ENCODE data around the gene CCL13. TPM values are rescaled to one million over a fixed set of nuclear protein-coding genes. Genes with fewer than 3 reads are reported as not detected.
A peak's percentile ranks its signal among the peaks of the same experiment; 100 is the strongest.

Gene CCL13
- total RNA-seq, 2 donors from 2014 or later: not detected

DNA sequence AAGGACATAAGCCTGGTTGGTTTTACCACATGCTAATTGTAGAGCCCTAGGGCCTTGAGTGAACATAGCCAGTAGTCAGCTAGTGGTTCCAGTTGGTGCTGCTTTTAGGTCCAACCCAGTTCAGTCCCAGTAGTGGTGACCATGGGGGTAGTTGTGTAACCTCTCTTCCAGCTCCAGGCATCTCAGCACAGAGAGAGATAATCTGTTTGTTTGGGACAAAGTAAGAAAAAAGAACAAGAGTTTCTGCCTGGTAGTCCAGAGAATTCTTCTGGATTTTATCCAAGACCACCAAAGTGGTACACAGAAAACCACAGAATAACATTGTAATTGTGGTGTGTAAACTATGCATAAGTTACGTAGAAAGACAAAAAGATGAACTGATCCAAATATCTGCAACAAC lies 5.2 kb upstream of the CCL13 start:
- no peaks in the 10 kb centered on the region for H3K36me3 Mint-ChIP-seq (ENCODE audit: low read depth)
- no peak overlapping the region for H3K4me3 Mint-ChIP-seq
- H3K9me3 Mint-ChIP-seq: no peaks in the 10 kb centered on the region
- no peak overlapping the region for H3K27ac Mint-ChIP-seq
- H3K27me3 Mint-ChIP-seq: peaks cover 40% of the 10 kb centered on the region
- ATAC-seq (replicated peaks): no peak
- no peaks in the 10 kb centered on the region for H3K4me1 Mint-ChIP-seq

DNA sequence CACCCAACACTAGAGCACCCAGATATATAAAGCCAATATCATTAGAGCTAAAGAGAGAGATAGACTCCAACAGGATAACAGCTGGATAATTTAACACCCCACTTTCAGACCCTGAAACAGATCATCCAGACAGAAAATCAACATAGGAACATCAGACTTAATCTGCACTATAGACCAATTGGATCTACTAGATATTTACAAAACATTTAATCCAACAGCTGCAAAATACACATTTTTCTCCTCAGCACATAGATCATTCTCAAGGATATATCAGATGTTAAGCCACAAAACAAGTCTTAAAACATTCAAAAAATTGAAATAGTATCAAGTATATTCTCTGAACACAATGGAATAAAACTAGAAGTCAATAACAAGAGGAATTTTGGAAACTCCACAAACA lies 4.1 kb upstream of the CCL13 start:
- H3K36me3 Mint-ChIP-seq (ENCODE audit: low read depth): no peaks in the 10 kb centered on the region
- no peaks in the 10 kb centered on the region for H3K4me1 Mint-ChIP-seq
- no peak overlapping the region for H3K4me3 Mint-ChIP-seq
- no peak for ATAC-seq (replicated peaks)
- no peak overlapping the region for H3K27ac Mint-ChIP-seq
- H3K9me3 Mint-ChIP-seq: no peaks in the 10 kb centered on the region
- H3K27me3 Mint-ChIP-seq: peaks cover 37% of the 10 kb centered on the region

DNA sequence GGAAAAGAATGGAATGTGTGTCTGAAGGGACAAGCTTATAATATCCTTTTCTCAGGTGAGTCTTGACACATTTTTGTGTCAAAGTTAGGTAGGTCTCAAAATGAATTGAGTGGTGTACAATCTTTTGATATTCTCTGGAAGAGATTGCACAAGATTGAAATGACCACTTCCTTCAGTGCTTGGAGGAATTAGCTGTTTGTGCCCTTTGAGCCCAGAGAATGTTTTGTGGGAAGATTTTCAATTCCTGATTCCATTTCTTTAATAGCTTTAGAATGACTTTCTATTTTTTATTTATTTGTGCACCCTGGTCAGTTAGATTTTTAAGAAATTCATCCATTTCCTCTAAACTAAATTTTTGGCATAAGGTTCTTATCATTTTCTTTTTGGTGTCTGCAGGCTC lies 1.6 kb upstream of the CCL13 start:
- Mint-ChIP-seq H3K4me1 (no peaks in the 10 kb centered on the region), H3K4me3 (no peak overlapping the region), H3K27me3 (peaks cover 25% of the 10 kb centered on the region), H3K27ac (no peak overlapping the region), H3K36me3 (ENCODE audit: low read depth) (no peaks in the 10 kb centered on the region), H3K9me3 (no peaks in the 10 kb centered on the region)
- ATAC-seq (replicated peaks): no peak

DNA sequence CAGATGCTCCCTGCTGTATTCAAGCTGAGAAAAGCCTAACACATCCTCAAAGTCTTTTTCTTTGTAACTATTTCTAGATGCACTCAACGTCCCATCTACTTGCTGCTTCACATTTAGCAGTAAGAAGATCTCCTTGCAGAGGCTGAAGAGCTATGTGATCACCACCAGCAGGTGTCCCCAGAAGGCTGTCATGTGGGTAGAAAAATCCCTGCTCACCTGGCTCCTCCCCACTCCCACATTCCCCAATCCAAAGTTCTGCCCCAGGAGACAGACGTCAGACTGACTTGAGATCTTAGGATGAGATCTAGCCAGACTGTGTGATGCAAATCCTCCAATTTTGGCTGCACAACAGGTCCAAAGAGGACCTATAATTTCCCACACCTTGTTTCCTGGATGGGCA lies 1.1 kb downstream of the CCL13 start:
- H3K4me1 Mint-ChIP-seq: no peaks in the 10 kb centered on the region
- ATAC-seq (replicated peaks): no peak
- no peaks in the 10 kb centered on the region for H3K9me3 Mint-ChIP-seq
- peaks cover 18% of the 10 kb centered on the region for H3K27me3 Mint-ChIP-seq
- no peaks in the 10 kb centered on the region for H3K36me3 Mint-ChIP-seq (ENCODE audit: low read depth)
- H3K27ac Mint-ChIP-seq: no peak overlapping the region
- no peak overlapping the region for H3K4me3 Mint-ChIP-seq

DNA sequence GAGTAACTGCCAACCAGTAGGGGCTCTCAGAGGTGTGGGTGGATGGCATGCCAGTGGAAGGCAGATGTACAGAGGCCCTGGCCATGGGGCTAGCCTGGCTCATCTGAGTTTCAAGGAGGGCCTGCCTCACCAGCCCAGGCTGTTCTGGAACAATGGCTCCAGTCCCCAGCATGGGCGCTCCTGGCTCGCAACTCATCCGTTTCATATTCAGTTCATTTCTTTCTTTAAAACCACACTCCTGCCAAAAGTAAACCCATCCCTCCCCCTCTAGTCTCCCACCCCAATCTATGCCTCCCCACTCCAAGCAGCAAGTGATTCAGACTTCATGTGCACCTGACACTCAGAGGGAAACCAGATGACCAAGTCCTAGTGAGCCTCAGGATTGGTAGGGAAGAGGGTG lies 2.4 kb downstream of the CCL13 start:
- Mint-ChIP-seq H3K36me3 (ENCODE audit: low read depth) (no peaks in the 10 kb centered on the region), H3K27me3 (peaks cover 20% of the 10 kb centered on the region), H3K4me1 (no peaks in the 10 kb centered on the region), H3K27ac (no peak overlapping the region), H3K9me3 (no peaks in the 10 kb centered on the region), H3K4me3 (no peak overlapping the region)
- no peak for ATAC-seq (replicated peaks)

DNA sequence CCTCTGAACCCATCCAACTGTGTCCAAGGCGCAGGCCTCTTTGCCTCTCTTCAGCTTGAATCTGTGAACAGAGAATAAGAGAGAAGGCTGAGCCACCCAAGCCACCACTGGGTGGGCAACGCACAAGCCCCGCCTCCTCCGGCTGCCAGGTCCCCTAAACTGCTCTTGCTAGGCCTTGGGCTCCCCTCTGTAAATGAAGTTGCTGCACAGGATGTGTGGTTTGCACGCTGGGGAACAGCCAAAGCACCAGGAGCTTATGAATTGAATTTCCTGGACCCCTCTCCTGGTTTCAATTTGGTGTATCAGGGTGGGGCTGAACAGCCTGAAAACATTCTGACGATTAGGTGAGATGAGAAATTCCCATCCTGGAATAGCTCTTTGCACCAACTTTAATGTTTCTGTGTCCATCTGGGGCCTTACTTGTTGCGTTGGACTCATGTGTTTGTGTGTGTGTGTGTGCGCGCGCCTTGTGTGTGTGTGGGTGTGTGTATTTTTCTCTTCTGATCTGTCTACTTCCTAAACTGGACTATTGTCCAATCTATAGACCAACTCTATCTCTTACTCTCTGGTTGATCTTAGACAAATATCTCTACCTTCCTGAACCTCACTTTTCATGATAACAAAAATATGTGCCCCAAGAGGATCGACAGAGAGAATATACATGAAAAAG lies 4.5 kb downstream of the CCL13 start:
- H3K36me3 Mint-ChIP-seq (ENCODE audit: low read depth): no peaks in the 10 kb centered on the region
- ATAC-seq (replicated peaks): no peak
- H3K4me3 Mint-ChIP-seq: no peak overlapping the region
- peaks cover 22% of the 10 kb centered on the region for H3K27me3 Mint-ChIP-seq
- no peak overlapping the region for H3K27ac Mint-ChIP-seq
- H3K9me3 Mint-ChIP-seq: no peaks in the 10 kb centered on the region
- no peaks in the 10 kb centered on the region for H3K4me1 Mint-ChIP-seq

DNA sequence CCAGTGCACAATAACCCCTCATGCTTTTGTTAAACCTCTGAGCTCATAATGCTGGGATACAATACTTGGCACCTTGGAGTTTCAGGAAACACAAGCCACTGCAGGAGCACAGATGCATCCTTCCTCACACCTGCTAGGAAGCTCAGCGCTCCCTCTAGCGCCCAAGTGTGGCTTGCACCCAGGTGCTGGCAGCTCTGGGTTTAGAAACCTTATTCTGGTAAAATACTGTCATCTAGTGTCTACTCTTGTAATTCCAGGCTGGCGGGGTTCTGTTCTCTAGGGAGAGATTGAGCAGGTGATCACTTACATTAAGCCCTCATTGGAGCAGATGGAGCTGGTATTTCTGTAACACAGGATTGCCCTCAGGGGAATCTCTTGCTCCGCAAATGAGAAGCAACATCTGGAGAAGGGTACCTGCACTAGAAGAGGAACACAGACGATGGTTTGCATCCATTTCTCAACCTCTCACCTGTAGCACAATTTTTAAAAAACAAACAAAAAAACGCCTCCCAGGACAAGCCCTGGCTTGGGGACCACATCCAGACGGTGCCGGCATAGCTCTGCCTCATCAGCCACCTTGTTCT lies 5.3 kb downstream of the CCL13 start:
- H3K27ac Mint-ChIP-seq: no peak overlapping the region
- no peaks in the 10 kb centered on the region for H3K9me3 Mint-ChIP-seq
- H3K27me3 Mint-ChIP-seq: peaks cover 22% of the 10 kb centered on the region
- no peaks in the 10 kb centered on the region for H3K4me1 Mint-ChIP-seq
- H3K36me3 Mint-ChIP-seq (ENCODE audit: low read depth): no peaks in the 10 kb centered on the region
- H3K4me3 Mint-ChIP-seq: no peak overlapping the region
- ATAC-seq (replicated peaks): peak; percentile 86

DNA sequence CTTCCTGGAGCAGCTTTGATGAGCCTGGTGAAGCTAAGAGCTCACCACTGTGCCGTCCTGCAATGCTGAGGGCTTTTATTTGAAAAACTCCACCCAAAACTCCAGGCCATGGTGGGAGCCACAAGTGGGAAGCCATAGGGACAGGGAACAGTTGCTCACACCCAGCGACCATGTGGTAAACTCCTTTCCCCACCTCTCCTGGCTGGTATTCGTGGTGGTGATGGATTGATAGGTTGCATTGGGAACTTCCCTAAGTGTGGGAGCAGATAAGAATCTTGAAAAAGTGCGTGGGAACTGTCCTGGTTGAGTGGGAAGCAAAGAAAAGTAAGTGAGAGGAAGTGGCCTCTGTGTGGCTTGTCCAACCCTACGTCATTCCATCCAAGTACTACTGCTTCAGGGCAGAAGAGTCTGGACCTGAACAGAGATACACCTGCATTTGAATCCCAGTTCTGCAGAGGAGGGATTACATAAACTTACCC lies 6.9 kb downstream of the CCL13 start, which contains the start of gene CCL1:
Gene CCL1, minus strand, starts transcription at position 51 of the 479 bp plus-strand sequence. CDS start 72 bp downstream, outside the sequence.
- Mint-ChIP-seq H3K4me3 (no peak within 1 kb of the TSS), H3K9me3 (no peaks in the 10 kb centered on the region), H3K4me1 (no peaks in the 10 kb centered on the region), H3K27ac (no peak within 1 kb of the TSS), H3K36me3 (ENCODE audit: low read depth) (no peaks in the 10 kb centered on the region), H3K27me3 (peaks cover 18% of the 10 kb centered on the region)
- ATAC-seq (replicated peaks): no peak

DNA sequence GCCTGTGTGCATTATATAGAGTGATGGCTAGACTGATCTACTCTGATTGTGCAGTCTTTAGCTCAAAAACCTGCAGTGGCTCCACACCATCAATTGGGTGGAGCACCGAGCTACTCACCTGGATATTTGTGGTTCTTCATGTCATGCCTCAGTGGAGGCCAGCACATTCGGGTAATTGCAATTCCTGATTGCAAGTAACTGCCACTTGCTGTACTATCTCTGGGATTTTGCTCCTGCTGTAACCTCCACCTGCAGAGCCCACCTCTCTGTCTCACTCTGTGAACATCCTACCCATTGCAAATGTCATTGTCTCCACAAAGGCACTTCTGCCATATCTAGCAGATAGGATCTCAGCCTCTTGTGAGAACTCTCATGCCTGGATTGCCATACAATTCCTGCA lies 8.5 kb downstream of the CCL13 start:
- H3K9me3 Mint-ChIP-seq: no peaks in the 10 kb centered on the region
- ATAC-seq (replicated peaks): no peak
- no peaks in the 10 kb centered on the region for H3K4me1 Mint-ChIP-seq
- H3K4me3 Mint-ChIP-seq: no peak overlapping the region
- peaks cover 18% of the 10 kb centered on the region for H3K27me3 Mint-ChIP-seq
- H3K36me3 Mint-ChIP-seq (ENCODE audit: low read depth): no peaks in the 10 kb centered on the region
- H3K27ac Mint-ChIP-seq: no peak overlapping the region

DNA sequence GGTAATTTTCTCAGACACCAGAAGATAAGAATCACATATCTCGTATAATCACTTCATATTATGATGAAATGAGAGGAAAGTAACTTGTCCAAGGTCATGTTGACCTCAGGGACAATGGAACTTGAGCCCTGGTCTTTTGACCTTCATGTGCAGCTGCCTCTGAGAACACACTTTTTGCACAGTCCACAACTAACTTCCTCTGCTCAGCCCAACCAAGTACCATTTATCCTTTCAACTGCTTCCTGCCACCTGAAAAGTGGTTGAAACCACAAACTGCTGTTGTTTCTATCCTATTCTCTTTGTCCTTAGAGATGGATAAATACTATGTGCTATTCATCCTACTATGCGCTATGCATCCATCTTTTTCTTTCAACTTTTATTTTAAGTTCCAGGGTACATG lies 9.1 kb downstream of the CCL13 start:
- Mint-ChIP-seq H3K27ac (no peak overlapping the region), H3K27me3 (peaks cover 18% of the 10 kb centered on the region), H3K4me1 (no peaks in the 10 kb centered on the region), H3K36me3 (ENCODE audit: low read depth) (no peaks in the 10 kb centered on the region), H3K4me3 (no peak overlapping the region), H3K9me3 (no peaks in the 10 kb centered on the region)
- no peak for ATAC-seq (replicated peaks)

DNA sequence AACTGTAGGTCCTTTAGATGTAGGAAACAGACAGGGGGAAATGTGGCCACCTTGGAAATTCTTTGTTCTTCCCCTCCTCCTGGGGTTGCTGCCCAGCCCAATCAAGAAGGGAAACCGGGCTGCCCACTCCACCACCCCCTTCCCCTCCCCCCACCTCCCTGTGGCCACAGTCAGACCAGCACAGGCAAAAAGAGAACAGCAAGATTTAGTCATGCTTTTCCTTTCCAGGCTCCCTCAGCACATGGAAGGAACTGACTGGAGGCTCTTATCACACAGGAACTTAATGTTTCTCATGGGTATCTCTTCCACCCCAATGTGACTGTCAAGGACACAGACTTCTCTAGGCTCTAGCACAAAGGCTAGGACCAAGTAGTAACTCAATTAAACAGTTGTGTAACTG lies 9.7 kb downstream of the CCL13 start:
- Mint-ChIP-seq H3K36me3 (ENCODE audit: low read depth) (no peaks in the 10 kb centered on the region), H3K4me1 (no peaks in the 10 kb centered on the region), H3K27ac (no peak overlapping the region), H3K4me3 (no peak overlapping the region), H3K27me3 (peaks cover 16% of the 10 kb centered on the region), H3K9me3 (no peaks in the 10 kb centered on the region)
- ATAC-seq (replicated peaks): no peak

DNA sequence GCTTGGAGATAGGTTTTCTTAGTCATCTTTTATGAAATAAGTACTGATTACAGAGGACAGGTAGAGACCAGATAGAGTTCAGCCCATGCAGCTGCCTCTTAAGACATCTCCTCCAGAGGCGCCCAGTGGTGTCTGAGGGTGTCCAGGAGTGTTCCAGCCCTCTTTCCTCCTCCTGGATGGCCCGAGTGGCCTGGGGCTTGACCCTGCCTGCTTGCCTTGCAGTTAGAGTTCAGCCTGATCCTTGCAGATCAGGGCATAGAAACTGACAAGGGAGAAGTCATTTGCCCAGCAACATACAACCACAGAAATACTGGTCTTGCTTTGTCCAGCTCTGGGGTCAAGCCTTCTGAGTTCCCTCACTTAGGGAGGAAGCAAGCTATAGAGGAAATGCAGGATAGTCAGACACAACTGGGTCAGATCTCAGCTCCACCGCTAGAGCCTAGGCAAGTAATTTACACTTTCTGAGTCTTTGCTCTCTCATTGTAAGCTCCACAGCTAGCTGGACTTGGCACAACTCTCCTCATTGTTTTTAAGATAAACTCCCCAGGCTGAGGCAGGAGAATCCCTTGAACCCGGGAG lies 10.3 kb downstream of the CCL13 start:
- H3K27me3 Mint-ChIP-seq: peaks cover 15% of the 10 kb centered on the region
- no peaks in the 10 kb centered on the region for H3K4me1 Mint-ChIP-seq
- H3K27ac Mint-ChIP-seq: no peak overlapping the region
- ATAC-seq (replicated peaks): no peak
- no peaks in the 10 kb centered on the region for H3K36me3 Mint-ChIP-seq (ENCODE audit: low read depth)
- no peaks in the 10 kb centered on the region for H3K9me3 Mint-ChIP-seq
- H3K4me3 Mint-ChIP-seq: no peak overlapping the region

DNA sequence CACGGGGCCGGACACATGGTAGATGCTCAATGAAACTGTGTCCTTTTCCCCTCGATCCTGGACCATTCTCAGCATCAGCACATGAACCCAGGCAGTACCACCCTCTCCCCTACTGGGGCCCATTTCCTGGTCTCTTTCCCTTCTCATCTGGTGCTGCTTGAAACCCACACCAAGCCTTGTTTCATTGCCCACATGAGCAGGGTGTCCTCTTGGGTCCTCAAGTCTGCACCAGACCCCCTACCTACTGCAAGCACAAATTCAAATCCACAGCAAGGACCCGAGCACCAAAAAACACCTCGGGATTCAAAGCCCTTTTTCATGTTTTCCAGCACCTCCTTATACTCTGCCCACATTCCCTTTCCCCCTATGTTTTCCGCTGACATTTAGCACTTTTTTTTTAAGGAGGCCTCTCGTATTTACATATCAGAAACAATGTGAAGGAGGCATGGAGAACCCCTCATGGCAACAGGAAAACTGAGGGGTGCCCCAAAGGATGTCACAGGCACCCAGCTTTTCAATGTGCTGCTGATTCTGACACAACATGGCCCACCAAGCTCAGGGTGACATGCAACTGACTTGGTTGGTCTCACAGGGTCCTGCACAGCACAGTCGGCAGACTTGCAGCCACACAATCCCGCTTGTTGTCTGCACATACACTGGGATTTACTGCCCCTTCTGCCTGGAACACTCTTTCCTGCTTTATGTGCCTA lies 11.4 kb downstream of the CCL13 start:
- Mint-ChIP-seq H3K9me3 (no peaks in the 10 kb centered on the region), H3K27me3 (peaks cover 11% of the 10 kb centered on the region), H3K4me1 (no peaks in the 10 kb centered on the region), H3K36me3 (ENCODE audit: low read depth) (no peaks in the 10 kb centered on the region), H3K4me3 (no peak overlapping the region), H3K27ac (no peak overlapping the region)
- no peak for ATAC-seq (replicated peaks)

DNA sequence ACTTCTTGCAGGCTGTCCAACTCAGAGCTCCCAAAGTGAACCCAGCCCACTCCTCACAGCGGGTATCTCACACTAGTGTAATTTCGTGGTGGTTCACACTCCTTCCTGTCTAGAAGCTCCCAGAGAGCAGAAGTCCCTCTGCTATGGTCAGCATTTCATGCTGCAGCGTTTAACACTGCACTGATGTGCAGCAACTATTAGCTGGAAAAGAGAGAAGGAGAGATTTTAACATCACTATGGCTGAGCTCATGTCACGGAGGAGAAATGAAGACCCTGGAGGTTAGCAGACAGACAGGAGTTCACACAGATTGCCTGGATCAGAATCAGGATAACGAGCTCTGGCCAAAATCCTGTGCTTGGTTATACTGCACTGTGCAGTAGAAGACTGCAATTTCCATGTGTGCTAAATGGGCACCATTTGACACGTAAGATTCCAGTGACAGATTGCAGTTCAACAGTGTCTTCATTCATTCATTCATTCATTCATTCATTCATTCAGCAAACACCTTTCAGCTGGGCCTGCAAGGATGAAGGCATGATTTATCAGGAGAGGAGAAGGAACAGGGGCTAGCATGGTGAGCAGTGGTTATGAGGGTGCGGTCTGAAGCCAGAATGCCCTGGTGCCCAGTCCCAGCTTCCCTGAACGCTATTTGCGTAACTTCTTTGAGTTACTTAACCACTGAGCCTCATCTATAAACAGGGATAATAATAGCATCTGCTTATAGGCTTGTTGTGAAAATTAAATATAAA lies 12.1 kb downstream of the CCL13 start:
- Mint-ChIP-seq H3K4me3 (no peak overlapping the region), H3K36me3 (ENCODE audit: low read depth) (no peaks in the 10 kb centered on the region), H3K27me3 (peaks cover 12% of the 10 kb centered on the region), H3K4me1 (no peaks in the 10 kb centered on the region), H3K9me3 (no peaks in the 10 kb centered on the region), H3K27ac (no peak overlapping the region)
- no peak for ATAC-seq (replicated peaks)
